ENCODE measurements around the gene TGFB1.

Gene TGFB1

GRCh38 chr19:41327076-41327575 is 26.6 kb downstream of the TGFB1 start:
- no peak overlapping the region; the same call in 1 of the 2 replicates for H3K4me3 ChIP-seq (ENCODE audit: control insufficient read depth, low read depth, low read length)
- no peak for DNase-seq (ENCODE audit: low read depth)
- TF ChIP-seq, protein P1, sequence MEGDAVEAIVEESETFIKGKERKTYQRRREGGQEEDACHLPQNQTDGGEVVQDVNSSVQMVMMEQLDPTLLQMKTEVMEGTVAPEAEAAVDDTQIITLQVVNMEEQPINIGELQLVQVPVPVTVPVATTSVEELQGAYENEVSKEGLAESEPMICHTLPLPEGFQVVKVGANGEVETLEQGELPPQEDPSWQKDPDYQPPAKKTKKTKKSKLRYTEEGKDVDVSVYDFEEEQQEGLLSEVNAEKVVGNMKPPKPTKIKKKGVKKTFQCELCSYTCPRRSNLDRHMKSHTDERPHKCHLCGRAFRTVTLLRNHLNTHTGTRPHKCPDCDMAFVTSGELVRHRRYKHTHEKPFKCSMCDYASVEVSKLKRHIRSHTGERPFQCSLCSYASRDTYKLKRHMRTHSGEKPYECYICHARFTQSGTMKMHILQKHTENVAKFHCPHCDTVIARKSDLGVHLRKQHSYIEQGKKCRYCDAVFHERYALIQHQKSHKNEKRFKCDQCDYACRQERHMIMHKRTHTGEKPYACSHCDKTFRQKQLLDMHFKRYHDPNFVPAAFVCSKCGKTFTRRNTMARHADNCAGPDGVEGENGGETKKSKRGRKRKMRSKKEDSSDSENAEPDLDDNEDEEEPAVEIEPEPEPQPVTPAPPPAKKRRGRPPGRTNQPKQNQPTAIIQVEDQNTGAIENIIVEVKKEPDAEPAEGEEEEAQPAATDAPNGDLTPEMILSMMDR (IDR thresholded peaks at IDR 0.05; ENCODE audit: control insufficient read depth, insufficient read depth, low read depth, low read length, missing control alignments) = no peak

DNA sequence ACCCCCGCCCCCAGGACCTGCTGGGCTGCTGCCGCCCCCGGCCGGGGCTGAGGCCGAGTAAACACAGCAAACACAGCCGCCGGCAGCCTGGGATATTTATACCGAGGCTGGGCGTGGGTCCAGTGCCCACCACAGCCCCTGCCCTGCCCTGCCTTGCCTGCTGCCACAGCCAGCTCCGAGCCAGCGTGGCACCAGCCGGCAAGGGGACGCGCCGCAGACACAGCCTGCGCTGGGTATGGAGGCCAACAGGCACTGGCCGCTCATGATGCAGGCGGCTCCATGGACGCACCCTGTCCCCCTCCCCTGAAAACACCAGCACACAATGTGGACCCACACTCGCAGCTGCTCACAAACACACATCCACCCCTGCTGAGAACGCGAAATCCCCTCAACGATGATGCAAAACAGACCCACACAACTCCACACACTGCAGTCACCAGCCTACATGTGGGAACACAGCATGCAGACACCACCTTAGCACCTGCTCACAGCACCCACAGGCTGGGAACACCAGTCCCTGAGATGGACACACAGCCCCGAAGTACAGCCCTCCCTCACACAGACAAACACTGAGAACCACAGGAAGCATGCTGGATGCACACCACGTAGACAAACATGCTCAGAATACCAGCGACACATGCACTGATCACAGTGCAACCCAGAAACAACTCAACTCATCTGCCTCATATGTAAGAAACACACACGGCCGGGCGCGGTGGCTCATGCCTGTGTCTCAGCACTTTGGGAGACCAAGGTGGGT is 27.6 kb downstream of the TGFB1 start:
- no peak for DNase-seq (ENCODE audit: low read depth)
- H3K4me3 ChIP-seq (ENCODE audit: control insufficient read depth, low read depth, low read length) = no peak overlapping the region
- TF ChIP-seq, protein P1 (IDR thresholded peaks at IDR 0.05; ENCODE audit: control insufficient read depth, insufficient read depth, low read depth, low read length, missing control alignments) = no peak

- DNase-seq (ENCODE audit: low read depth) = no peak
- H3K4me3 ChIP-seq (ENCODE audit: control insufficient read depth, low read depth, low read length) = no peak overlapping the region
- TF ChIP-seq, protein P1 (IDR thresholded peaks at IDR 0.05; ENCODE audit: control insufficient read depth, insufficient read depth, low read depth, low read length, missing control alignments) = no peak
Observed at GRCh38 chr19:41325640-41325946, 28.1 kb downstream of the TGFB1 start.

DNA sequence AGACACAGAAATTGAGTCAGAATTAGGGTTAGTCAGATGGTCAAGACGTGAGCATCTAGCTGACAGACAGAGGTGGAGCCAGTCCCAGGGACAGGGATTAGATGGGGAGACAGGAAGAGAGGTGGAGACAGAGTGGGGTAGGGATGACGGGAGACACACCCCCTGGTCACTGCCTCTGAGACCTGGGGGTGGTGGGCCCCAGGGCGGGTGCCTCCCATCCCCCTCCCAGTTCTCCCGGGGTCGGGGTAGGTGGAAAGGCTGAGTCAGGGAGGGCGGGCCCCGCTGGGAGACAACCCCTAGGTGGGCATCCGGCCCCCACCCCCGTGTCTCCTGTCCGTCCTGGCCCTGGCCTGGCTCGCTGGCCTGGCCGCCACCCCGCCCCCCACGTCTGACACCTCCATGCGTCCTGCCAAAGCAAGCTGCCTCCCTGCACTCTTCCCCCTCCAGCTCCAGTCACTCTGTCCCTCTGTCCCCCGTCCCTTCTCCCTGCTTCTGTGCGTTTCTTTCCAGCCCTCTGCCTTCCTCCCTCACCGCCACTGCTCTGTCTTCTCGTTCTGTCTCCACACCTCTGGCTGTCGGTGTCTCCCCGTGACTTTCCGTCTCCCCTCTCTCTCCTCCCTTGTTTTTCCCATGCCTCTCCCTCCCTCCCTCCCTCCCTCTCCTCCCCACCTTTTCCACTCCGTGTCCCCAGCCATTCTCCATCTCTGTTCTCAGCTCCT is 28.6 kb downstream of the TGFB1 start:
- DNase-seq (ENCODE audit: low read depth) = peak; percentile 66
- TF ChIP-seq, protein P1 (IDR thresholded peaks at IDR 0.05; ENCODE audit: control insufficient read depth, insufficient read depth, low read depth, low read length, missing control alignments) = no peak
- H3K4me3 ChIP-seq (ENCODE audit: control insufficient read depth, low read depth, low read length) = peak overlapping the region; percentile 7; the same call in 1 of the 2 replicates

DNA sequence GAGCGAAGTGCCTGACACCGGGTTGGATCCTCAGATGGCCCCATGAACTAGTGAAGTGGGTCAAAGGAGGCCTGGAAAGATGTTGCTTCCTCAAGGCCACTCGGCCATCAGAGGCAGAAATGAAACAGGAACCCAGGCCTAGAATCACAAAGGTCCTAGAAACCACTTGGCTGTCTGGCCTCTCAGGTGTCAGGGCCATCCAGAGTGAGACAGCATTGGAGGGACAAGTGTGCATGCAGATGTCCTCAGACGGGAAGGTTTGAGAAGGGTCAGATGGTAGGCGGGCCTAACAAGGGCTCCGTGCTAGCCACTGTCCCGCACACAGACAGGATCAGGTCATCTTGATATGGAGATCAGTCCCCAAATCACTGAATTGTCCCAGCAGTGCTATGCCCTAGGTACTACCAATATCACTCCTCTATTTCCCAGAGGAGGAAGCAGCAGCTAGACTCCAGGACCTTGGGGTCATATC is 29.5 kb downstream of the TGFB1 start:
- no peak overlapping the region for H3K4me3 ChIP-seq (ENCODE audit: control insufficient read depth, low read depth, low read length)
- TF ChIP-seq, protein P1 (IDR thresholded peaks at IDR 0.05; ENCODE audit: control insufficient read depth, insufficient read depth, low read depth, low read length, missing control alignments) = no peak

DNA sequence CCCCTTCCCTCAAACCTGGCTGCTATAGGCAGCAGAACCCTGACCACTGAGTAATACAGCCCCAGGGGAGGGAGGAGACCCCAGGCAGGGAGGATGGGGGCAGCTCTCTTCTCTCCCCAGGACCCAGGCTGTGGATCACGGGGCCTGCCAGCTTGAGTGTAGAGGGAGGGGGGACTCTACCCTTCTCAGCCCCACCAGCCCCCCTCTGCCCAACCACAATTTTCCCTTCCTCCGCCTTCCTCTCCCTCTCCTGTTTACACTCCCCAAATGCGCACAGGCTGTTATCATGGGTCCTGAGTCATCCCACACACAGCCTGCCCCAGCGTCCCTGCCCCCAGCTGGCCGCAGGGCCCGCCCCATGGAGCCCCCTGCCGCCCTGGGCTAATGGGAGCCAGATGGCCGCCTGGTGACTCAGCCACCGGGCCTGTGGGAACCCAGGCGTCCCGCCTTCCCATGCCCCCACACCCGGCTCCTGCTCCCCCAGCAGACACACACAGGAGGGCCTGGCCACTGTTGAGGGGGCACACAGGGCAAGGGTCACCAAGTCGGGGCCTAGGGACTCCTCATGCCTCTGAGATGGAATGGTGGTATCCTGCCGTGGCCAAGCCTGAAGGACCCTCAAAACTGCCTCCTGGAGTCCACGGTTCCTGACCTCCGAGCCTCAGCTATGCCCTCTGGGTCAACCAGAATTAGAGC is 30.1 kb downstream of the TGFB1 start:
- H3K4me3 ChIP-seq (ENCODE audit: control insufficient read depth, low read depth, low read length) = no peak overlapping the region
- TF ChIP-seq, protein P1 (IDR thresholded peaks at IDR 0.05; ENCODE audit: control insufficient read depth, insufficient read depth, low read depth, low read length, missing control alignments) = no peak
- peak; percentile 93 for DNase-seq (ENCODE audit: low read depth)

More for the DNA sequence above, 29.5 kb downstream of the TGFB1 start:
- no peak for DNase-seq (ENCODE audit: low read depth)

All from AG09309 (cell line).